PC-9 (cell line): ENCODE results near the gene ACSF2. TPM values are rescaled to one million over a fixed set of nuclear protein-coding genes. Genes with fewer than 3 reads are reported as not detected.

Source experiments
- BruUV-seq: library from RNA; stranded (reverse); fragments of 400-500 nt; replicated peaks from 2 replicates; lab custom pipeline; 2021; lab: Mats Ljungman, UMichigan
- CTCF ChIA-PET: fragments of 300-600 bp; sonication (Branson Sonifier 250); formaldehyde crosslinking; loops from one replicate; lab custom pipeline; 2022; ENCODE audit warnings: antibody characterized with exemption; lab: Charles Lee
- POLR2A ChIA-PET: fragments of 300-600 bp; sonication (Branson Sonifier 250); formaldehyde crosslinking; loops from one replicate; lab custom pipeline; 2022; ENCODE audit warnings: antibody characterized with exemption; ENCODE audit not compliant: unreplicated experiment; lab: Charles Lee
- DNase-seq, 2 experiments: peaks; one replicate each; pipeline versions ENCODE4 v3.0.0 to v3.0.0-alpha.2; 2015 to 2022; ENCODE audit warnings: mixed read lengths in 1 of 2
- H2AFZ ChIP-seq: fragments of 200-600 bp; sonication (generic); 2 replicates; pipeline ENCODE4 v1.8.1; 2017; ENCODE audit warnings: antibody characterized with exemption
- H3F3A ChIP-seq: fragments of 200-600 bp; sonication (generic); 2 replicates; pipeline ENCODE4 v1.8.1; 2017; ENCODE audit warnings: antibody characterized with exemption, mild to moderate bottlenecking, low read depth; ENCODE audit not compliant: insufficient read depth
- H3K27ac ChIP-seq: fragments of 200-600 bp; sonication (generic); 2 replicates; pipeline ENCODE4 v1.6.1; 2016; ENCODE audit warnings: mixed run types
- H3K27me3 ChIP-seq: fragments of 200-600 bp; sonication (generic); 2 replicates; pipeline ENCODE4 v1.6.1; 2016; ENCODE audit warnings: low read depth, mixed run types; ENCODE audit not compliant: insufficient read depth
- H3K36me3 ChIP-seq: fragments of 200-600 bp; sonication (generic); 2 replicates; pipeline ENCODE4 v1.6.1; 2016; ENCODE audit warnings: low read depth, mixed run types
- H3K4me1 ChIP-seq: fragments of 200-600 bp; sonication (generic); replicated peaks from 2 replicates; pipeline ENCODE4 v1.6.1; 2016; ENCODE audit warnings: mixed run types; ENCODE audit not compliant: insufficient read depth
- H3K4me2 ChIP-seq: fragments of 200-600 bp; sonication (generic); 2 replicates; pipeline ENCODE4 v1.6.1; 2017; ENCODE audit warnings: mixed run types
- H3K4me3 ChIP-seq: fragments of 200-600 bp; sonication (generic); 2 replicates; pipeline ENCODE4 v1.6.1; 2016; ENCODE audit warnings: mixed run types
- H3K79me2 ChIP-seq: fragments of 200-600 bp; sonication (generic); 2 replicates; pipeline ENCODE4 v1.6.1; 2017; ENCODE audit warnings: low read depth, mixed run types
- H3K9me2 ChIP-seq: fragments of 200-600 bp; sonication (generic); 2 replicates; pipeline ENCODE4 v1.8.1; 2017; ENCODE audit warnings: mild to moderate bottlenecking; ENCODE audit not compliant: insufficient read depth
- H3K9me3 ChIP-seq: fragments of 200-600 bp; sonication (generic); 2 replicates; pipeline ENCODE4 v1.8.1; 2016; ENCODE audit warnings: low read depth; ENCODE audit not compliant: insufficient read depth
- H4K20me1 ChIP-seq: fragments of 200-600 bp; sonication (generic); 2 replicates; pipeline ENCODE4 v1.8.1; 2017; ENCODE audit not compliant: insufficient read depth
- CTCF ChIP-seq: fragments of 200-600 bp; sonication (generic); conservative IDR thresholded peaks from 2 replicates; pipeline ENCODE4 v1.6.1; 2017; ENCODE audit warnings: mixed run types, antibody characterized with exemption, mild to moderate bottlenecking, moderate library complexity
- EZH2 ChIP-seq: fragments of 200-600 bp; sonication (generic); IDR thresholded peaks from 2 replicates; pipeline ENCODE4 v1.8.0; 2017; ENCODE audit warnings: antibody characterized with exemption, low read depth
- intact Hi-C: fragments of 100-400 bp; cut with micrococcal nuclease; formaldehyde crosslinking; loops from one replicate; pipeline ENCODE4 v1.10.0; 2022; ENCODE audit not compliant: unreplicated experiment
- total RNA-seq: library from RNA; stranded (reverse); gene quantifications from 2 replicates; pipeline ENCODE4 v1.2.3, GENCODE V29; 2021

Gene ACSF2
- total RNA-seq, 1 experiment from 2014 or later, result 154 TPM

GRCh38 chr17:50491505-50491904 lies 65.5 kb downstream of the ACSF2 start:
- Histone ChIP-seq H3K36me3 (no peaks in the 10 kb centered on the region), H4K20me1 (no peaks in the 10 kb centered on the region), H3K4me3 (no peak overlapping the region), H3F3A (peaks cover 20% of the 10 kb centered on the region; the same call in 1 of the 2 replicates), H3K9me2 (no peaks in the 10 kb centered on the region), H3K27ac (no peak overlapping the region), H3K4me2 (no peak overlapping the region), H3K79me2 (no peaks in the 10 kb centered on the region), H2AFZ (no peak overlapping the region), H3K9me3 (no peaks in the 10 kb centered on the region), H3K4me1 (peaks cover 32% of the 10 kb centered on the region), H3K27me3 (no peaks in the 10 kb centered on the region)
- no peak for TF ChIP-seq CTCF
- TF ChIP-seq EZH2, result no peak
- ChIA-PET CTCF (no interaction called here), POLR2A (no interaction called here)
- intact Hi-C loops, result no loop called here
- DNase-seq, result no peak
- BruUV-seq, result no TSS peak

GRCh38 chr17:50492214-50492613 lies 66.2 kb downstream of the ACSF2 start:
- Histone ChIP-seq H3K79me2 (no peaks in the 10 kb centered on the region), H2AFZ (no peak overlapping the region), H3K9me3 (no peaks in the 10 kb centered on the region), H4K20me1 (no peaks in the 10 kb centered on the region), H3K9me2 (no peaks in the 10 kb centered on the region), H3K27me3 (no peaks in the 10 kb centered on the region), H3K4me1 (peaks cover 28% of the 10 kb centered on the region), H3F3A (peaks cover 13% of the 10 kb centered on the region; the same call in 1 of the 2 replicates), H3K27ac (no peak overlapping the region), H3K4me3 (no peak overlapping the region), H3K36me3 (no peaks in the 10 kb centered on the region), H3K4me2 (no peak overlapping the region)
- POLR2A ChIA-PET, result interaction anchor here (0.7 kb wide), 1 partner anchor 29 kb away, joined by 3 read pairs; no protein-coding TSS in a partner anchor
- TF ChIP-seq CTCF, result no peak
- TF ChIP-seq EZH2, result no peak
- DNase-seq, result no peak
- CTCF ChIA-PET, result no interaction called here
- intact Hi-C loops, result no loop called here
- BruUV-seq, result no TSS peak

GRCh38 chr17:50493744-50494143 lies 67.7 kb downstream of the ACSF2 start:
- Histone ChIP-seq H3K4me3 (no peak overlapping the region), H4K20me1 (no peaks in the 10 kb centered on the region), H3K27ac (peak overlapping the region; percentile 7; the same call in 1 of the 2 replicates), H3K36me3 (no peaks in the 10 kb centered on the region), H3K27me3 (no peaks in the 10 kb centered on the region), H3K4me1 (peaks cover 27% of the 10 kb centered on the region), H3F3A (peaks cover 18% of the 10 kb centered on the region; the same call in 1 of the 2 replicates), H3K9me3 (no peaks in the 10 kb centered on the region), H3K79me2 (no peaks in the 10 kb centered on the region), H3K9me2 (no peaks in the 10 kb centered on the region), H2AFZ (peak overlapping the region; percentile 36; the same call in 1 of the 2 replicates), H3K4me2 (no peak overlapping the region; the same call in 1 of the 2 replicates)
- no peak for DNase-seq
- TF ChIP-seq CTCF, result no peak
- TF ChIP-seq EZH2, result no peak
- ChIA-PET POLR2A (interaction anchor here (0.5 to 0.7 kb wide), 4 partner anchors 23 to 598 kb away, joined by 3 to 27 read pairs (median 11); no protein-coding TSS in a partner anchor), CTCF (interaction anchor here (0.6 to 1.2 kb wide), 2 partner anchors 134 to 294 kb away, joined by 3 to 17 read pairs; no protein-coding TSS in a partner anchor)
- intact Hi-C loops, result no loop called here
- BruUV-seq, result no TSS peak
